Smooth muscle cell of trachea (primary cell): ENCODE data around the gene NOXA1. TPM values are rescaled to one million over a fixed set of nuclear protein-coding genes. Genes with fewer than 3 reads are reported as not detected.

ENCODE experiments used
- total RNA-seq: library from RNA; depleted of rRNA; stranded (reverse); fragments of >200 nt; gene quantifications from 2 replicates; pipeline ENCODE4 v1.2.1, GENCODE V29; 2014

Gene NOXA1
- total RNA-seq, result 0.73 and 1.7 TPM in 2 replicates

GRCh38 chr9:137422604-137423513, at the start of gene NOXA1, which contains the start of gene EXD3:
Gene NOXA1 (plus strand): TSS chr9:137423393. CDS start chr9:137423530, 137 bp downstream.
Gene EXD3 (minus strand): TSS chr9:137423162. CDS start chr9:137395357, 27,805 bp downstream.

GRCh38 chr9:137441289-137441934, 18.2 kb downstream of the NOXA1 start, which contains the start of gene ENTPD8:
Gene ENTPD8 (minus strand): TSS chr9:137441357. CDS start chr9:137438285, 3,072 bp downstream.

GRCh38 chr9:137459152-137459600, 36.0 kb downstream of the NOXA1 start, which contains the start of gene NSMF:
Gene NSMF (minus strand): TSS chr9:137459334. CDS start chr9:137459102, 232 bp downstream.

Other genes with a start within 250 kb of the NOXA1 start
- gene ANAPC2, start 234.8 kb upstream of the NOXA1 start, total RNA-seq, result 28.0 and 31.0 TPM in 2 replicates
- gene SSNA1, start 234.7 kb upstream of the NOXA1 start, total RNA-seq, result 55.1 and 92.1 TPM in 2 replicates
- 7.7 and 11.6 TPM in 2 replicates for gene TPRN, start 222.7 kb upstream of the NOXA1 start, total RNA-seq
- gene TMEM203, start 217.7 kb upstream of the NOXA1 start, total RNA-seq, result 41.5 and 48.8 TPM in 2 replicates
- gene NDOR1, start 217.7 kb upstream of the NOXA1 start, total RNA-seq, result 5.1 and 6.8 TPM in 2 replicates
- gene RNF208, start 201.2 kb upstream of the NOXA1 start, total RNA-seq, result 0.15 and 0.50 TPM in 2 replicates
- 0.44 and 1.7 TPM in 2 replicates for gene CYSRT1, start 198.2 kb upstream of the NOXA1 start, total RNA-seq
- 0.17 TPM in 1 of 2 replicates, not detected in the other for gene RNF224, start 195.9 kb upstream of the NOXA1 start, total RNA-seq
- under 0.01 TPM in 1 of 2 replicates, not detected in the other for gene SLC34A3, start 192.5 kb upstream of the NOXA1 start, total RNA-seq
- 205 and 421 TPM in 2 replicates for gene TUBB4B, start 182.1 kb upstream of the NOXA1 start, total RNA-seq
- gene STPG3, start 172.1 kb upstream of the NOXA1 start, total RNA-seq, result 0.66 TPM in 1 of 2 replicates, not detected in the other
- 53.4 and 63.5 TPM in 2 replicates for gene NELFB, start 168.1 kb upstream of the NOXA1 start, total RNA-seq
- gene TOR4A, start 145.7 kb upstream of the NOXA1 start, total RNA-seq, result 25.5 and 28.9 TPM in 2 replicates
- 0.29 and 0.33 TPM in 2 replicates for gene NRARP, start 121.1 kb upstream of the NOXA1 start, total RNA-seq
- 14.0 and 19.4 TPM in 2 replicates for gene EXD3, start 231 bp upstream of the NOXA1 start, total RNA-seq
- gene ENTPD8, start 18.0 kb downstream of the NOXA1 start, total RNA-seq, result 0.15 TPM in 1 of 2 replicates, not detected in the other
- 20.4 and 32.7 TPM in 2 replicates for gene NSMF, start 35.9 kb downstream of the NOXA1 start, total RNA-seq
- gene PNPLA7, start 127.0 kb downstream of the NOXA1 start, total RNA-seq, result 1.3 and 2.0 TPM in 2 replicates
- 38.0 and 63.3 TPM in 2 replicates for gene MRPL41, start 128.5 kb downstream of the NOXA1 start, total RNA-seq
- gene DPH7, start 155.5 kb downstream of the NOXA1 start, total RNA-seq, result 18.9 and 25.5 TPM in 2 replicates
- gene ZMYND19, start 167.1 kb downstream of the NOXA1 start, total RNA-seq, result 12.1 and 15.4 TPM in 2 replicates
- gene ARRDC1, start 182.3 kb downstream of the NOXA1 start, total RNA-seq, result 16.6 and 17.2 TPM in 2 replicates
- 57.0 and 61.7 TPM in 2 replicates for gene EHMT1, start 195.6 kb downstream of the NOXA1 start, total RNA-seq